Ishikawa (cell line): Measurements from ENCODE around the gene KCNN3.

Experiments
- CEBPB ChIP-seq: IDR thresholded peaks from 2 replicates; pipeline ENCODE4 v1.6.1; 2012
- CREB1 ChIP-seq: IDR thresholded peaks from 2 replicates; pipeline ENCODE4 v1.6.1; 2012; ENCODE audit warnings: low read depth
- EGR1 ChIP-seq: IDR thresholded peaks from 2 replicates; pipeline ENCODE4 v1.6.1; 2012
- EP300 ChIP-seq: IDR thresholded peaks from 2 replicates; pipeline ENCODE4 v1.6.1; 2012; ENCODE audit warnings: borderline replicate concordance
- FOXM1 ChIP-seq: IDR thresholded peaks from 2 replicates; pipeline ENCODE4 v1.6.1; 2012; ENCODE audit warnings: low read depth, borderline replicate concordance
- MAX ChIP-seq: IDR thresholded peaks from 2 replicates; pipeline ENCODE4 v1.6.1; 2012
- NFIC ChIP-seq: IDR thresholded peaks from 2 replicates; pipeline ENCODE4 v1.6.1; 2012
- RAD21 ChIP-seq: IDR thresholded peaks from 2 replicates; pipeline ENCODE4 v1.6.1; 2012; ENCODE audit warnings: low read depth
- REST ChIP-seq: IDR thresholded peaks from 2 replicates; pipeline ENCODE4 v1.6.1; 2012; ENCODE audit warnings: low read depth, mild to moderate bottlenecking
- TAF1 ChIP-seq: IDR thresholded peaks from 2 replicates; pipeline ENCODE4 v1.6.1; 2012; ENCODE audit warnings: low read depth, mild to moderate bottlenecking
- TCF12 ChIP-seq: IDR thresholded peaks from 2 replicates; pipeline ENCODE4 v1.6.1; 2012; ENCODE audit warnings: low read depth
- TEAD4 ChIP-seq: IDR thresholded peaks from 2 replicates; pipeline ENCODE4 v1.6.1; 2012
- USF1 ChIP-seq: IDR thresholded peaks from 2 replicates; pipeline ENCODE4 v1.6.1; 2012
- YY1 ChIP-seq: IDR thresholded peaks from 2 replicates; pipeline ENCODE4 v1.6.1; 2012; ENCODE audit warnings: low read depth
- ZBTB7A ChIP-seq: IDR thresholded peaks from 2 replicates; pipeline ENCODE4 v1.6.1; 2012; ENCODE audit warnings: low read depth

The KCNN3 gene

GRCh38 chr1:154742606-154743005 is 127.5 kb downstream of the KCNN3 start:
- TF ChIP-seq USF1 = no peak
- no peak for TF ChIP-seq FOXM1
- TF ChIP-seq CREB1 = no peak
- no peak for TF ChIP-seq NFIC
- TF ChIP-seq EGR1 = no peak
- no peak for TF ChIP-seq EP300
- TF ChIP-seq REST = no peak
- TF ChIP-seq TAF1 = no peak
- no peak for TF ChIP-seq YY1
- TF ChIP-seq MAX = no peak
- TF ChIP-seq TEAD4 = no peak
- no peak for TF ChIP-seq RAD21
- TF ChIP-seq TCF12 = no peak
- no peak for TF ChIP-seq CEBPB
- TF ChIP-seq ZBTB7A = no peak

- TF ChIP-seq TEAD4 (no peak), MAX (no peak), EGR1 (no peak), ZBTB7A (no peak), USF1 (no peak), TCF12 (no peak), FOXM1 (no peak)
Observed at GRCh38 chr1:154741741-154742495, 128.2 kb downstream of the KCNN3 start.

- TF ChIP-seq ZBTB7A = no peak
- TF ChIP-seq TEAD4 = no peak
- no peak for TF ChIP-seq CREB1
- TF ChIP-seq RAD21 = no peak
- no peak for TF ChIP-seq EP300
- TF ChIP-seq EGR1 = no peak
- no peak for TF ChIP-seq FOXM1
- no peak for TF ChIP-seq NFIC
- TF ChIP-seq CEBPB = no peak
- TF ChIP-seq TAF1 = no peak
- no peak for TF ChIP-seq TCF12
- no peak for TF ChIP-seq USF1
- no peak for TF ChIP-seq MAX
- no peak for TF ChIP-seq REST
- TF ChIP-seq YY1 = no peak
Observed at GRCh38 chr1:154741327-154741726, 128.8 kb downstream of the KCNN3 start.

GRCh38 chr1:154739654-154740053 is 130.4 kb downstream of the KCNN3 start:
- TF ChIP-seq MAX (no peak), ZBTB7A (no peak), EGR1 (no peak), USF1 (no peak), FOXM1 (no peak), YY1 (no peak), CEBPB (no peak), TAF1 (no peak), TCF12 (no peak), REST (no peak)
